Vagina (tissue), 2 donors: ENCODE measurements around the gene NKAIN2.

Experiments used
- CTCF ChIP-seq, 3 experiments: fragments of 450-650 bp in 2 of 3; fragments of 200-600 bp in 1 of 3; sonication (generic) in 1 of 3; IDR thresholded peaks; one replicate each; pipeline ENCODE4 v1.5.1; 2017 to 2019; ENCODE audit warnings: antibody characterized with exemption in 3 of 3, mild to moderate bottlenecking in 2 of 3, moderate library complexity in 2 of 3
- POLR2A ChIP-seq, 2 donors: fragments of 450-650 bp; IDR thresholded peaks; one replicate each; pipeline ENCODE4 v1.6.1; 2017; ENCODE audit warnings: antibody characterized with exemption in 2 of 2, mild to moderate bottlenecking in 2 of 2, moderate library complexity in 2 of 2

- TF ChIP-seq POLR2A (IDR thresholded peaks at IDR 0.05) (no peak), CTCF (IDR thresholded peaks at IDR 0.05) (no peak)
These were observed 953.9 kb downstream of the NKAIN2 start for GRCh38 chr6:124757560-124757959.
